ENCODE results near the gene ACSL5.
"Not testable (repeated sequence)": the region's sequence is repeated elsewhere in the genome, so short reads cannot be mapped to it uniquely, and the experiment has no call there.

GRCh38 chr10:112406806-112407205, 32.9 kb downstream of the ACSL5 start:
- TF ChIP-seq SIN3A (IDR thresholded peaks at IDR 0.05; ENCODE audit: borderline replicate concordance, low read depth, low read length); YY1 (IDR thresholded peaks at IDR 0.05; ENCODE audit: low read depth); POLR2AphosphoS5 (IDR thresholded peaks at IDR 0.05; ENCODE audit: low read depth, low read length): not testable (repeated sequence)
- TF ChIP-seq, protein P1, sequence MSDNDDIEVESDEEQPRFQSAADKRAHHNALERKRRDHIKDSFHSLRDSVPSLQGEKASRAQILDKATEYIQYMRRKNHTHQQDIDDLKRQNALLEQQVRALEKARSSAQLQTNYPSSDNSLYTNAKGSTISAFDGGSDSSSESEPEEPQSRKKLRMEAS (IDR thresholded peaks at IDR 0.05; ENCODE audit: low read depth), result not testable (repeated sequence)
